Calu3 (cell line): Measurements from ENCODE around the gene ZNF618. TPM values are rescaled to one million over a fixed set of nuclear protein-coding genes. Genes with fewer than 3 reads are reported as not detected.

ENCODE experiments used
- BruUV-seq: library from RNA; stranded (reverse); fragments of 400-500 nt; replicated peaks from 2 replicates; lab custom pipeline; 2021; lab: Mats Ljungman, UMichigan
- CTCF ChIA-PET: fragments of 300-600 bp; sonication (Branson Sonifier 250); formaldehyde crosslinking; loops from one replicate; lab custom pipeline; 2022; ENCODE audit warnings: antibody characterized with exemption; lab: Charles Lee
- DNase-seq: peaks from one replicate; pipeline ENCODE4 v3.0.0; 2022
- H3K27ac Mint-ChIP-seq: one replicate; pipeline ENCODE4 v1.8.0; 2022; ENCODE audit warnings: mixed read lengths; ENCODE audit not compliant: unreplicated experiment
- H3K27me3 Mint-ChIP-seq: one replicate; pipeline ENCODE4 v1.8.0; 2022; ENCODE audit warnings: mixed read lengths; ENCODE audit not compliant: unreplicated experiment
- H3K36me3 Mint-ChIP-seq: one replicate; pipeline ENCODE4 v1.8.0; 2022; ENCODE audit warnings: mild to moderate bottlenecking, moderate library complexity, mixed read lengths; ENCODE audit not compliant: insufficient read depth, unreplicated experiment
- H3K4me1 Mint-ChIP-seq: one replicate; pipeline ENCODE4 v1.8.0; 2022; ENCODE audit warnings: mild to moderate bottlenecking, low read depth, mixed read lengths; ENCODE audit not compliant: unreplicated experiment
- H3K4me3 Mint-ChIP-seq: one replicate; pipeline ENCODE4 v1.8.0; 2022; ENCODE audit warnings: mild to moderate bottlenecking, low read depth, moderate library complexity, mixed read lengths; ENCODE audit not compliant: unreplicated experiment
- H3K9me3 Mint-ChIP-seq: one replicate; pipeline ENCODE4 v1.8.0; 2022; ENCODE audit warnings: low read depth, mixed read lengths; ENCODE audit not compliant: unreplicated experiment
- intact Hi-C: fragments of 100-400 bp; cut with micrococcal nuclease; formaldehyde crosslinking; loops from one replicate; pipeline ENCODE4 v1.10.0; 2022; ENCODE audit not compliant: unreplicated experiment
- total RNA-seq: library from RNA; stranded (reverse); gene quantifications from 2 replicates; pipeline ENCODE4 v1.2.3, GENCODE V29; 2022
- TF ChIP-seq, protein P1 (sequence below): fragments of 200-600 bp; IDR thresholded peaks from one replicate; pipeline ENCODE4 v1.8.0; 2022; ENCODE audit warnings: antibody characterized with exemption; ENCODE audit not compliant: unreplicated experiment

Gene ZNF618
- total RNA-seq, 1 experiment from 2014 or later = 20.3 TPM

DNA sequence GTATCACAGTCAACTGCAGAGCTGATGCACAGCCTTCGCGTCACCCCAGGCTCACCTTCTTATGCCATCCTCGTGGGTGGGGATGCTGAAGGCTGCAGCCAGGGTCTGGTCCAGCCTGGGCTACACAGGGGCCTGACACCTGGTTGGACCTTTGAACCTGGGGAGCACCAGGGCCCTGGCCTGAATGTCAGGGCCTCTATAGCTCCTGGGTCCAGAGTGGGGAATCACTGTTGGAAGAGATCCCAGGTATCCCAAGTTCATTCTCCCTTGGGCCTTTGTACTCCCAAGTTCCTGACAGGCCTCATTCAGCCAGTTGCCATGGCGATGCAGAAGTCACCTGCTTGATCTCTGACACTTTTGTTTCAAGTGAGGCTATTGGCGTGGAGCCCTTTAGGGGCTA is 43.8 kb downstream of the ZNF618 start:
- no peak overlapping the region for H3K27ac Mint-ChIP-seq
- H3K36me3 Mint-ChIP-seq = no peaks in the 10 kb centered on the region
- DNase-seq = no peak
- BruUV-seq = no TSS peak
- intact Hi-C loops = no loop called here
- TF ChIP-seq, protein P1, sequence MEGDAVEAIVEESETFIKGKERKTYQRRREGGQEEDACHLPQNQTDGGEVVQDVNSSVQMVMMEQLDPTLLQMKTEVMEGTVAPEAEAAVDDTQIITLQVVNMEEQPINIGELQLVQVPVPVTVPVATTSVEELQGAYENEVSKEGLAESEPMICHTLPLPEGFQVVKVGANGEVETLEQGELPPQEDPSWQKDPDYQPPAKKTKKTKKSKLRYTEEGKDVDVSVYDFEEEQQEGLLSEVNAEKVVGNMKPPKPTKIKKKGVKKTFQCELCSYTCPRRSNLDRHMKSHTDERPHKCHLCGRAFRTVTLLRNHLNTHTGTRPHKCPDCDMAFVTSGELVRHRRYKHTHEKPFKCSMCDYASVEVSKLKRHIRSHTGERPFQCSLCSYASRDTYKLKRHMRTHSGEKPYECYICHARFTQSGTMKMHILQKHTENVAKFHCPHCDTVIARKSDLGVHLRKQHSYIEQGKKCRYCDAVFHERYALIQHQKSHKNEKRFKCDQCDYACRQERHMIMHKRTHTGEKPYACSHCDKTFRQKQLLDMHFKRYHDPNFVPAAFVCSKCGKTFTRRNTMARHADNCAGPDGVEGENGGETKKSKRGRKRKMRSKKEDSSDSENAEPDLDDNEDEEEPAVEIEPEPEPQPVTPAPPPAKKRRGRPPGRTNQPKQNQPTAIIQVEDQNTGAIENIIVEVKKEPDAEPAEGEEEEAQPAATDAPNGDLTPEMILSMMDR = no peak
- H3K9me3 Mint-ChIP-seq = no peaks in the 10 kb centered on the region
- CTCF ChIA-PET = no interaction called here
- no peaks in the 10 kb centered on the region for H3K27me3 Mint-ChIP-seq
- H3K4me3 Mint-ChIP-seq = no peak overlapping the region
- no peaks in the 10 kb centered on the region for H3K4me1 Mint-ChIP-seq

DNA sequence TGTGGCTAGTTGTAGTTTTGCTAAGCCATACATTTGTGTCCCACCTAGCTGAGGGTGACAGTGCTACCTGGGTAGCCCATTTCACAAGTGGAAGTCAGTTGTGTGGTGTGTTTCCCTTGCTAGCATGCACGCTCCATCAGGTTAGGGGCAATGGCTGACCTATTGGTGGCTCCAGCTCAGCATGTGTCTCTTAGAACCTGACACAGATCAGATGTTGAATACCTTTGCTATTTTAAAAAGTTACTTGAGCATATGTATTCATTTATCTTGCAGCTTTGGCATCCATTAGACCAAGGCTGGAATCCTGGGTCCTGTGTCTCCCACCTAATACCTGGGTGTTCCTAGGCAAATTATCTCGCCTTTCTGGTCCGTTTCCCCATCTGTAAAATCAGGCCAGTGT is 44.8 kb downstream of the ZNF618 start:
- no peaks in the 10 kb centered on the region for H3K4me1 Mint-ChIP-seq
- DNase-seq = no peak
- CTCF ChIA-PET = no interaction called here
- no peak overlapping the region for H3K27ac Mint-ChIP-seq
- TF ChIP-seq, protein P1 = no peak
- H3K9me3 Mint-ChIP-seq = no peaks in the 10 kb centered on the region
- H3K4me3 Mint-ChIP-seq = no peak overlapping the region
- intact Hi-C loops = no loop called here
- H3K36me3 Mint-ChIP-seq = no peaks in the 10 kb centered on the region
- no peaks in the 10 kb centered on the region for H3K27me3 Mint-ChIP-seq
- BruUV-seq = no TSS peak

DNA sequence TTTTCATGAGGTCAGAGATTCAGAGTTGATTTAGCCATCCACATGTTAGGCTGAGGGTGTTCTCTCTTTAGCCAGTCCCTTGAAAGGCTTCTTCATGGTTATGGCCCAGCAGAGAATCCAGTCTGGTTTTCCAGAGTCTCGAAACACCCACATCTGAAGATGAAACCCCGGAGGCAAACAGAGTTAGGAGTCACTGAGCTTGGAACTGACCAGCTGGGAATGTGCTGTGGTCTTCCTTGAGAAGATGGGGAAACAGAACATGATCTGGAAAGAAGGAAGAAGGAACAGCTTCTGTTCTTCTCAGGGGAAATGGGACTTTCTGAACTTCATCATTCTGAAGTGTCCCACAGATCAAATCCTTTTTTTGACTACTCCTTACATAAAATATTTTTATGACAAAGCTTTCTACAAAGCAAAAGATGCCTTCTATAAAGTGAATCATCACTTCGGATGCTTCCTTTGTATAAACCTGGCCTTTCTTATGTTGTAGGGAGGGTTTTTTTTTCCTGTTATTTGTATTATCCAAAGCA is 45.4 kb downstream of the ZNF618 start:
- no TSS peak for BruUV-seq
- CTCF ChIA-PET = no interaction called here

DNA sequence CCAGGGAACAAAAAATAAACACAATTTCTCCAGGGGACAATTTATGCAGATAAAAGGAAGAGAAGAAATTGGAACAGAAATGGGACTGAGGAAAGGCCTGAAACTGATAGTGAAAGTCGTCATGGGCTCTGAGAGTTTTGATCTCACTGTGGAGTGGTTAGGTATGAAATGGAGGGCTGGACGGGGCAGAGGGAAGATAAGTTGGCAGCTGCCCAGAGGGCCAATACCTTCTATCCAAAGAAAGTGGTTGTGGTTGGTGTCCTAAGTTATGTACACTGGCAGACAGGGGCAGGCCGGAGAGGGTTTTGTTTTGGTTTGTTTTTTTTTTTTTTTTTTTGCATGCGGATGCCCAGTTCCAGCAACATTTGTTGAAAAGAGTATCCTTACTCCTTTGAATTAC is 46.1 kb downstream of the ZNF618 start:
- TF ChIP-seq, protein P1 = no peak
- intact Hi-C loops = no loop called here
- Mint-ChIP-seq H3K4me1 (no peaks in the 10 kb centered on the region), H3K36me3 (no peaks in the 10 kb centered on the region), H3K4me3 (no peak overlapping the region), H3K9me3 (peaks cover 4% of the 10 kb centered on the region), H3K27me3 (no peaks in the 10 kb centered on the region), H3K27ac (no peak overlapping the region)
- CTCF ChIA-PET = no interaction called here
- BruUV-seq = no TSS peak
- DNase-seq = no peak

More for the DNA sequence above, 45.4 kb downstream of the ZNF618 start:
- no peak for DNase-seq
- intact Hi-C loops = no loop called here
- TF ChIP-seq, protein P1 = no peak
- peaks cover 2% of the 10 kb centered on the region for H3K9me3 Mint-ChIP-seq
- no peaks in the 10 kb centered on the region for H3K4me1 Mint-ChIP-seq
- H3K36me3 Mint-ChIP-seq = no peaks in the 10 kb centered on the region
- H3K4me3 Mint-ChIP-seq = no peak overlapping the region
- H3K27me3 Mint-ChIP-seq = no peaks in the 10 kb centered on the region
- H3K27ac Mint-ChIP-seq = no peak overlapping the region
